Upper lobe of left lung (tissue), 4 donors: ENCODE results near the gene UBE2B.
"Not testable (repeated sequence)": the region's sequence is repeated elsewhere in the genome, so short reads cannot be mapped to it uniquely, and the experiment has no call there.

Experiments
- CTCF ChIP-seq, 6 experiments: fragments of 450-650 bp in 4 of 6; fragments of 200-600 bp in 2 of 6; sonication (generic) in 2 of 6; IDR thresholded peaks; one replicate each; pipeline ENCODE4 v1.5.1; 2016 to 2019; ENCODE audit warnings: antibody characterized with exemption in 6 of 6
- POLR2A ChIP-seq, 4 donors: fragments of 450-650 bp; IDR thresholded peaks; one replicate each; pipeline ENCODE4 v1.5.1; 2016 to 2017; ENCODE audit warnings: antibody characterized with exemption in 4 of 4, mild to moderate bottlenecking in 2 of 4

- TF ChIP-seq POLR2A, CTCF (IDR thresholded peaks at IDR 0.05): not testable (repeated sequence)
Observed at GRCh38 chr5:134345476-134345875, 25.9 kb upstream of the UBE2B start.
